Esophagus muscularis mucosa (tissue), 4 donors: Measurements from ENCODE around the gene CTAGE4. TPM values are rescaled to one million over a fixed set of nuclear protein-coding genes. Genes with fewer than 3 reads are reported as not detected.
"Not testable (repeated sequence)": the region's sequence is repeated elsewhere in the genome, so short reads cannot be mapped to it uniquely, and the experiment has no call there.

Experiments
- DNase-seq: peaks from one replicate; pipeline ENCODE4 v3.0.0-alpha.2; 2017; ENCODE audit errors: extremely low spot score
- H3K27ac ChIP-seq, 4 donors: fragments of 200-600 bp; sonication (generic); replicated peaks in 1 of 4; 1 replicate in 3 of 4; 2 replicates in 1 of 4; pipeline ENCODE4 v1.5.1; 2016 to 2019; ENCODE audit warnings: mild to moderate bottlenecking in 1 of 4
- H3K27me3 ChIP-seq, 4 donors: fragments of 200-600 bp; sonication (generic); one replicate each; pipeline versions ENCODE4 v1.5.1 to v1.6.0; 2016 to 2019
- H3K36me3 ChIP-seq, 4 donors: fragments of 200-600 bp; sonication (generic); one replicate each; pipeline ENCODE4 v1.5.1; 2016 to 2019
- H3K4me1 ChIP-seq, 4 donors: fragments of 200-600 bp; sonication (generic); one replicate each; pipeline ENCODE4 v1.5.1; 2016 to 2019
- H3K4me3 ChIP-seq, 4 donors: fragments of 200-600 bp; sonication (generic); 1 replicate in 2 of 4; 2 replicates in 2 of 4; pipeline ENCODE4 v1.5.1; 2016 to 2019; ENCODE audit warnings: mild to moderate bottlenecking in 4 of 4, moderate library complexity in 1 of 4
- H3K9me3 ChIP-seq, 4 donors: fragments of 200-600 bp; sonication (generic); 1 replicate in 3 of 4; 2 replicates in 1 of 4; pipeline ENCODE4 v1.5.1; 2016 to 2019
- WGBS: methylation state at CpG from one replicate; pipeline ENCODE4 v1.1.5; 2018; 5-methylcytosine and 5-hydroxymethylcytosine counted together
- intact Hi-C: fragments of 100-400 bp; cut with DNase I; formaldehyde crosslinking; loops from one replicate; pipeline ENCODE4 v1.15.1; 2023
- total RNA-seq, 4 donors: library from RNA; depleted of rRNA; stranded (reverse); fragments of >200 nt; gene quantifications; one replicate each; pipeline versions ENCODE4 v1.1.0 to v1.2.1, GENCODE V29; 2016

Gene CTAGE4
- total RNA-seq, 4 donors from 2014 or later = 0.71 to 2.5 (median 0.83) TPM; not detected in 1

DNA sequence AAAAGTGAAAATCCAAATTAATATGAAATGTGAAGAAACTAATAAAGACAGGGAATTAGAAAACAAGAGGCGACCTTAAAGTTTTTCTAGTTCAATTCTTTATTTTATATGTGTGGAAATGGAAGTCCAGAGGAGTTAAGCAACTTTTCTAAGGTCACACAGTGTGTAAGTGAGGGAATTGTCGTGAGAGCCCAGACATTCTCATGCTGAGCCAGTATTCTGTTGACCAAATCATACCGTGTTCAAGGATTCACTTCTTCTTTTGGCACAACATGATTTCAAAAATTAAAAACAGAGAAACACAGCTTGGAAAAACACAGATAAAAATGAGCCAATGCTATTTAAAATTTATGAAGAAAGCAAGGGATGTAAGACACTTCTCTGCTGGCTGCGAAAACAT lies 43.6 kb downstream of the CTAGE4 start:
- H3K9me3 ChIP-seq, DNase-seq, H3K27ac ChIP-seq, H3K36me3 ChIP-seq, intact Hi-C loops, H3K4me1 ChIP-seq, H3K27me3 ChIP-seq, H3K4me3 ChIP-seq: not testable (repeated sequence)
- WGBS = 73% methylated on average over 3 of the region's 4 CpGs

DNA sequence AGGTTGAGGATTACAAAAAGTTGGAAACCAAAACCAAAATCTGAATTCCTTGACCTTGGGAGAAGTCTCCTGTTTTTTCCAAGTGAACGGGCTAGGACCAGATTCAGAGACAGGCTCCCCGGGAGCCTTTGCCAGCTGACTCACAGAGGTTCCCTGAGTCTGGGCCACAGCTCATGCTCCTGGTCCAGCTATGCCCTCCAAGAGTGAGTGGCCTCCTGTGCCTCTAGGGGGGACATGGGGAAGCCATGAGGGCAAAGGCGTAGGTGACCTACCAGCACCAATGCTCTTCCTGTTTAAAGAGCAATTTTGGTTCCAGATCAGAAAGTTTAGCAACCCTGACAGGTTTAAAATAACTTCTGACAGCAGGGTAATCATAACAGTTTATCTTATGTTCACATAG lies 45.5 kb downstream of the CTAGE4 start:
- WGBS = 60% methylated on average over 1 of the region's 3 CpGs
- intact Hi-C loops, H3K4me1 ChIP-seq, H3K27ac ChIP-seq, H3K36me3 ChIP-seq, H3K27me3 ChIP-seq, H3K9me3 ChIP-seq, H3K4me3 ChIP-seq: not testable (repeated sequence)
- peak; percentile 42 for DNase-seq

GRCh38 chr7:144231027-144231426 lies 47.8 kb downstream of the CTAGE4 start:
- no CpG with 5 or more reads among the region's 2 CpGs for WGBS
- H3K36me3 ChIP-seq, DNase-seq, H3K4me1 ChIP-seq, H3K27ac ChIP-seq, H3K4me3 ChIP-seq, intact Hi-C loops, H3K27me3 ChIP-seq, H3K9me3 ChIP-seq: not testable (repeated sequence)

DNA sequence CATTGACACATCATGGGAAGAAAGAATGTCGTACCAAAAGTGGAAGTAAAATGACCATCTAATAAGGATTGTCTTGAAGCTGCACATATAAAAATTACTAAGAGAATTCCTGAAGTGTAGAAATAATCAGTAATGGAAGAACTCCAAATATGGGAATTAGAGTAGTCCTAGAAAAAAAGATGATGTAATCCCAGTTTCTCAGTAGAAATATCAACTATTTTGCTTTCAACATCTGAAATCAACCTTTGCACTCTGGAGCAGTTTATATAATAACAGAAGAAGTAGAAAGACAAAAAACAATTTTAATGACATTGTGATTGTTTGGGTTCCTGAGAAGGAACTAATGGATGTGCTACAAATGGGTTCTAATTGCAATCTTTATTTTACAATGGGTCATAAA lies 49.8 kb downstream of the CTAGE4 start:
- DNase-seq, H3K36me3 ChIP-seq, H3K27ac ChIP-seq, H3K4me1 ChIP-seq, H3K9me3 ChIP-seq, H3K4me3 ChIP-seq, intact Hi-C loops, H3K27me3 ChIP-seq: not testable (repeated sequence)
- WGBS = 77% methylated on average over 1 of the region's 1 CpG

Other genes starting within 250 kb of the CTAGE4 start
- gene OR2F2, start 248.2 kb upstream of the CTAGE4 start, total RNA-seq = not detected
- not detected for gene OR2F1, start 228.6 kb upstream of the CTAGE4 start, total RNA-seq
- not detected for gene OR6B1, start 183.1 kb upstream of the CTAGE4 start, total RNA-seq
- not detected for gene OR2A5, start 134.5 kb upstream of the CTAGE4 start, total RNA-seq
- not detected for gene OR2A25, start 113.7 kb upstream of the CTAGE4 start, total RNA-seq
- not detected for gene OR2A12, start 97.2 kb upstream of the CTAGE4 start, total RNA-seq
- gene OR2A2, start 73.9 kb upstream of the CTAGE4 start, total RNA-seq = not detected
- gene OR2A14, start 60.3 kb upstream of the CTAGE4 start, total RNA-seq = not detected
- 1 to 10 TPM; 1.5 to 4.0 (median 1.8) TPM for gene ARHGEF35, start 12.4 kb downstream of the CTAGE4 start, total RNA-seq
- under 1 TPM in 2 of 4 donors, not detected in 2; 0.11 to 0.19 TPM for gene OR2A42, start 56.1 kb downstream of the CTAGE4 start, total RNA-seq
- gene OR2A7, start 81.3 kb downstream of the CTAGE4 start, total RNA-seq = 1 to 10 TPM in 3 of 4 donors, not detected in 1; 1.2 to 2.3 (median 2.1) TPM
- 1 to 10 TPM in 1 of 4 donors, under 1 TPM in 2, not detected in 1; 0.42 to 1.5 (median 0.71) TPM for gene CTAGE8, start 85.8 kb downstream of the CTAGE4 start, total RNA-seq
- under 1 TPM in 3 of 4 donors, not detected in 1; 0.17 to 0.26 (median 0.17) TPM for gene OR2A1, start 129.0 kb downstream of the CTAGE4 start, total RNA-seq
- gene ARHGEF5, start 171.9 kb downstream of the CTAGE4 start, total RNA-seq = 10 to 100 TPM in 1 of 4 donors, 1 to 10 TPM in 3; 4.6 to 11.8 (median 8.9) TPM
- gene NOBOX, start 220.2 kb downstream of the CTAGE4 start, total RNA-seq = not detected